HG03520 (cell line): ENCODE measurements around the gene MYO10.
"Not testable (repeated sequence)": the region's sequence is repeated elsewhere in the genome, so short reads cannot be mapped to it uniquely, and the experiment has no call there.

Experiments used
- ATAC-seq: cut with Tn5 transposase; IDR thresholded peaks from one replicate; pipeline ENCODE4 v1.9.1; 2021; ENCODE audit warnings: mild to moderate bottlenecking, moderate library complexity; ENCODE audit not compliant: unreplicated experiment

The MYO10 gene

GRCh38 chr5:16754601-16755000, 181.5 kb downstream of the MYO10 start:
- no peak for ATAC-seq

GRCh38 chr5:16754086-16754485, 182.0 kb downstream of the MYO10 start:
- no peak for ATAC-seq

- ATAC-seq, result no peak
Measured at GRCh38 chr5:16750445-16750844, 185.6 kb downstream of the MYO10 start.

DNA sequence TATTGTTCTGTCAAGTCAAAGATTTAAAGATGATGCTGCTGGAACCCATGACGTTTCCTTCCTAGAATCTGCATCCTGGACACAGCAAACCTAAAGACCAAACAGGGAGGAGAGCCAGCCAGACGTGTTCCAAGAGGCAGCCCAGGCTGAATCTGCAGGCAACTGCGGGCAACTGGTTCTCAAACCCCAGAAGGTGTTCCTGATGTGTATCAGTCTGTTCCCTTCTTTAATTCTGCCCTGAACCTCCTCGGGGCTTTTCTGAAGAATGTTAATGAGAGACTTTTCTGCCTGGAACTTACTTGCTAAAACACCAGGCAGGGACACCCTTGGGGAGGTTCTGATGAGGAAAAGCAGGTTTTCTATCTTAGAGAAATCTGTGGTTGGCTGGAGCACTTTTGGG, 186.5 kb downstream of the MYO10 start:
- ATAC-seq, result no peak

- no peak for ATAC-seq
Measured at GRCh38 chr5:16744164-16744880, 191.8 kb downstream of the MYO10 start.

GRCh38 chr5:16742938-16743337, 193.2 kb downstream of the MYO10 start:
- no peak for ATAC-seq

DNA sequence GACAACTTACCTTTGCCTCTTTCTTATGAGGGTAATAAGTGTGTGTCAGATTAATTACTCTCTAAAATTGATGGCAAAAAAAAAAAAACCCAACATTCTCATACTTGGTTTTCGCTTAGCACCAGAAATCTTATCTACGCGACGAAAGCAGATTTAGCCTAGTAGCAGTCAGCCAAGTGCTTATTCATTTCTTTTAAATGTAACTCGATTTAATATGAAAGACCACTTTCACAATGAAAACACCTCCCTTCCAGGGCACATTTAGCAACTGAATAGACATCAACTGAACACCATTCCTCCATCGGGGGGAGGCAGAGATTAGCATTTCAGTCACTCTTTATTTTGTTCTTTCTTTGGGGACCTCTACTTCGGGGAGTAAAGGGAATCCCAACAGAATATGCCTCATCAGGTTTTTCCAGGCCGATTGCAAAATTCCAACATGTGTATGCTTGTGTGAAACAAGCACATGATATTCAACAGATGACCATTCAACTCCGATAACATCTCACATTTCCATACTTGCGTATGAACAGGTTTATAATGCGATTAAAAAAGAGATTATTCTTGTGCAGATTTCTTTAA, 195.2 kb downstream of the MYO10 start:
- ATAC-seq, result no peak

GRCh38 chr5:16740066-16740810, 195.8 kb downstream of the MYO10 start:
- ATAC-seq, result no peak

DNA sequence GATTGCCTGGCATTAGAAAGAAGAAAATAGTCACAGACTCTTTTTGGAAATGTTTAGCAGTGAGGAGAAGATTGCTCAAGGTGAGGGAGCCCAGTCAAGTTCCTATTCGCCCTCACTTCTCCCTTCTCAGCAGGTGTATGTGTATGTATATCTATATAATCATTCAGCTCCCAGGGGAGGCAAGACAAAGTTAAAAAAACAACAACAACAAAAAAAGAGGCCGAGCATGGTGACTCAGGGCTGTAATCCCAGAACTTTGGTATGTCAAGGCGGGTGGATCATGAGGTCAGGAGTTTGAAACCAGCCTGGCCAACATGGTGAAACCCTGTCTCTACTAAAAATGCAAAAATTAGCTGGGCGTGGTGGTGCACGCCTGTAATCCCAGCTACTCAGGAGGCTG, 197.7 kb downstream of the MYO10 start:
- not testable (repeated sequence) for ATAC-seq

GRCh38 chr5:16737620-16738364, 198.3 kb downstream of the MYO10 start:
- ATAC-seq, result no peak

DNA sequence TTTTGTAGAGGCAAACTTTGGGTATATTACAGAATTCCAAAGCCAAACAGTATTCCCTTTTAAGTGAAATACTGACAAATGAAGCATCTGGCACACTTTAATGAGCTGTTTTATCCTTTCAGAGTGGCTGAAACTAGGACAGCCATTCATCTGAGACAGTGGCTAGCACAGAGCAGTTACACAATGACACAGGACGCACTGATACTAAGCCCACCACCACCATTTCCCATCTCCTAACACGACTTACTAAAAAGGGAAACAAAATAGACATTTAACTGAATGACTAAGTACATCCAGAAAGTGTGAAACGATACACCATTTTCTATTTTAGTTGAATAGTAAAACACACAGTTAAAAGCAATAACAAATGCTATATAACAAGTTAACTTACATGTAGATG, 198.9 kb downstream of the MYO10 start:
- ATAC-seq, result no peak

DNA sequence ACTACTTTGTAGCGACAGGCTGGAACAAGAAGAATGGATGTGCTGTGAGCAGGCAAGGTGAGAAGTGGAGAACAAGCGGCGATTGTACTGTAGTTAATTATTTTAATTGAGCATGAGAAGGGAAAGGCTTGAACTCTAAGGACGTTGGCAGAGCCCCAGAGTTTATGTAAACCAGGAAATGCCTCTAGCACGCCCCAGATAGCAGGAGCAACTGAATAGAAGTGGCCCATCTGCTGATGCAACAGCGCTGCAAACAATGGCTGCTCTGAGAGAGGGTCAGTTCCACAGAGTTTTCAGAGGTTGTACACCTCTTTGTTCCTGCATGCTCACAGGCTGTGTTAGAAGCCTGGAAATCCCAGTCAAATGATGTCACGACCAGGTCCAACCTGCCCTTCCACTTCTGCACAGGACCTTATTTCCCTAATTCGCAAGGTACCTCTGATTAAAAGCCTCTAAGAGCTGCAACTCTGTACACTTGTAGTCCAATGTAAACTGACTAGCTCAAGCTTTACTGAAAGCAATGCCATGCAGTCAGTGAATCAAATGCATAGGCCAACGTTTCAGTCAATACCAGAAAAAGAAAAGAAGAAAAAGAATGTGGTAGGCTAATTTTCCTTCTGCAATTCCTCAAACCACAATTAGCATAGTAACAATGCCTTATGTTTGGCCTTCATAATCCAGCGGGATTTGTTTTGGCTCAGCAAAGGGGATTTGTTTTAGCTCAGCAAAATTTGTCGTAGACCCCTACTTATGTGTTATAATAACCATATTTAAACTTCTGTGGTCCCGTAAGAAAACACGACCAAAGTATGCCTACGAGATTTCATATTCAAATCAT, 199.7 kb downstream of the MYO10 start:
- ATAC-seq, result no peak

GRCh38 chr5:16735101-16736060, 200.7 kb downstream of the MYO10 start:
- ATAC-seq, result no peak

DNA sequence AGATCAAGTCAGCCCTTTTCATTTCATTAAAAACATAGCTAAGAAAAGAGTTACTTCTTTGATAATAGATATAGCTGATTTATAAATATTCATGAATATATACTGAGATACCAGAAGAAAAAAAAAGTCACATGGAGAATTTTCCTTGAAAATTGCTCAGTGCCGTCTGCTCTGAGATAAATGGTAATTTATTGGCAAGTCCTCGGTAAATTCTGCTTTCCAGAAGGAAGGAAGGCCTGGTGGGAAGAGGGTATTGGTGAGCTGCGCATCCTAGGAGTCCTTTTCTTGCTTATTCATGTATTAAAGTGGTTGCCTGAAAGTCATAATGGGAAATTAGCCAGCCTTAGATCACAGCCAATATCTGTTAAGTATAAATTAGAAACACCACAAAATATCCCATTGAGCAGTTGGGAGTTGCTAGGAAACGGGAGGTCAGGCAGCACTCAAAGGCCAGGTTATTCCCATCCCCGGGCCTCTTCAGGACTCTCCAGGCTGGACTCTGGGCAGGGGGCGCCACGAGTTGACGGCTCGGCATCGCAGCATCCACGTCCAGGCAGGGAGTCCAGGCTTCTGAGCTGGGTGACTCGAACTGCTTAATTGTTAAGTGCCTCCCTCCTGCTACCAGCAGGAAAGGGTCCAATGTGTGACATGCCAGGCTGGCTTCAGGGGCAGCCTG, 202.6 kb downstream of the MYO10 start:
- no peak for ATAC-seq

DNA sequence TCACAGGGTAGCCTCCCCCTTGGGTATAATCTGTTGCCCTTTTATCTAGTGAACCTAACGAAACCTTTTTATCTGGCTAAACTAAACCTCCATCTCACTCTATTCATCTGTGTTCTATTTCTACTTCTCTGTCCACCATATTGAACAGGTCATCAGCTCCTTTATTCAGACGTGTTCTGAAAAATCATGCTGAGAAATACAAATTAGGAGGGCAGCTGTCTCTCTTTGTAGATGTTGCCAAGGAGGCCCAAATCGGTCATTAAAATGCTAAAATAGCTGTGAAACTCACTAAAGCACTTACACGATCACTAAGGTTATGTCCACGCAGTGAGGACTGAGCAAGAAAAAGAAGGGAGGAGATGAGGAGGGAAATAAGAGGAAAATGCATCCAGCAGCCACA, 203.7 kb downstream of the MYO10 start:
- no peak for ATAC-seq

DNA sequence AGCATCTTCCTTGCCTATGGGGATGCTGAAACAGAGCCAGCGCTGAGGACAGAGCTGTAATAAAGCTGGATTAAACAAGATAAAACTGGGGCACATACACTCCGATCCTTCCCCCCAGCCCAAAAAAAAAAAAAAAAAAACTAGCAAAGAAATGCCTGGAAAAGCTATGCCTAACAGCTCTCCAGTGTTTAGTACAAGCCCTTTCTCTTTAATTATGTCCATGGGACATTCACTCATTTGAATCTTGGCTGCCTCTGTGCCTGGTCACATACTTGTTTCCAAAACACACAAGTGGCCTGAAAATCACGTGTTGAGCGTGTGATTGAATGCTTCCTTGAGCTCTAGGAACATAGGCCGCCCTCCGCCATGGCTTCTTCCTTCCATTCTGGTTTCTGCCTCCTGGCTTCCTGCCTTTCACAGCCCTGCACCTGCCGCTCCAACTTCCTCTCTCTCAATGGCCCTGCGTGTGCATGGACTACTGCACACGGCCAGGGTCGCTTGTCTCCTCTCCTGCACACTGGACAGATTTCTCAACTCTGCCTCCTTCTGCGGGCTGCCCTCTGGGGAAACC, 208.2 kb downstream of the MYO10 start:
- no peak for ATAC-seq

DNA sequence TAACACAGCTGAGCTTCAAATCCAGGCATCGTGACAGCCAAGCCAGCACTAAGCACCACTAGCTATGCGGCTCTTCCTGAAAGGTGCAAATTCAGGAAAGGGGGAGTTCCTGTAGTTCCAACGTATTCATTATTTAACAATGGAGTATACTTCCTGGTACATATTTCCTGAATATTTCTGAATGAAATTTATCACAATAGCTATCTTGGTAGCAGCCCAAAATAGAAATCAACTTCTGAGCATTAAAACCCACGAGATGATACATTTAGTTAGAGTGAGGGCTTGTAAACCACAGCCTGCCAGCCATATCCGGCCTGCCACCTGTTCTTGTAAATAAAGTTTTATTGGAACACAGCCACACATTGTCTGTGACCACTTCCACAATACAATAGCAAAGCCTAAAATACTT, 209.5 kb downstream of the MYO10 start:
- no peak for ATAC-seq

DNA sequence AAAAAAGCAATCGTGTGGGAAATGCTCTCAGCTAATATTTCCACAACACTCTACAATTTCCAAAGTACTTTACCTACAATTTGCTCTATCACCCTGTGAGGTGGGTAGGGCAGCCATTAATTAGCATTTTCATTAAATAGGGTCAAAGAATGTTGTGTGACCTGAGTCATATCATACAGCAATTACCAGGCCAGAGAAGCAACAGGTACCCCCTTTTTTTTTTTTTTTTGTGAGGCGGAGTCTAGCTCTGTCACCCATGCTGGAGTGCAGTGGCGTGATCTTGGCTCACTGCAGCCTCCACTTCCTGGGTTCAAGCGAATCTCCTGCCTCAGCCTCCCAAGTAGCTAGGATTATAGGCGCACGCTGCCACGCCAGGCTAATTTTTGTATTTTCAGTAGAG, 210.5 kb downstream of the MYO10 start:
- no peak for ATAC-seq

- no peak for ATAC-seq
Measured at GRCh38 chr5:16723821-16724220, 212.3 kb downstream of the MYO10 start.
